ENCODE results near the gene BCL7C.

GRCh38 chr16:30937692-30938091 is 43.8 kb upstream of the BCL7C start:
- TF ChIP-seq CTCF (optimal IDR thresholded peaks at IDR 0.05 in 1 of 3, IDR thresholded peaks at IDR 0.05 in 1 of 3, conservative IDR thresholded peaks at IDR 0.05 in 1 of 3; ENCODE audit: extremely low read depth in 1 of 3, insufficient read depth in 2 of 3, low read length in 3 of 3) (no peak), EZH2 (IDR thresholded peaks at IDR 0.05; ENCODE audit: low read length) (no peak)
